Esophagus muscularis mucosa (tissue), 4 donors: ENCODE results near the gene CNGB1. TPM values are rescaled to one million over a fixed set of nuclear protein-coding genes. Genes with fewer than 3 reads are reported as not detected.

Source experiments
- DNase-seq: peaks from one replicate; pipeline ENCODE4 v3.0.0-alpha.2; 2017; ENCODE audit errors: extremely low spot score
- H3K27ac ChIP-seq, 4 donors: fragments of 200-600 bp; sonication (generic); replicated peaks in 1 of 4; 1 replicate in 3 of 4; 2 replicates in 1 of 4; pipeline ENCODE4 v1.5.1; 2016 to 2019; ENCODE audit warnings: mild to moderate bottlenecking in 1 of 4
- H3K27me3 ChIP-seq, 4 donors: fragments of 200-600 bp; sonication (generic); one replicate each; pipeline versions ENCODE4 v1.5.1 to v1.6.0; 2016 to 2019
- H3K36me3 ChIP-seq, 4 donors: fragments of 200-600 bp; sonication (generic); one replicate each; pipeline ENCODE4 v1.5.1; 2016 to 2019
- H3K4me1 ChIP-seq, 4 donors: fragments of 200-600 bp; sonication (generic); one replicate each; pipeline ENCODE4 v1.5.1; 2016 to 2019
- H3K4me3 ChIP-seq, 4 donors: fragments of 200-600 bp; sonication (generic); 1 replicate in 2 of 4; 2 replicates in 2 of 4; pipeline ENCODE4 v1.5.1; 2016 to 2019; ENCODE audit warnings: mild to moderate bottlenecking in 4 of 4, moderate library complexity in 1 of 4
- H3K9me3 ChIP-seq, 4 donors: fragments of 200-600 bp; sonication (generic); 1 replicate in 3 of 4; 2 replicates in 1 of 4; pipeline ENCODE4 v1.5.1; 2016 to 2019
- EP300 ChIP-seq: sonication (generic); formaldehyde crosslinking; IDR thresholded peaks from one replicate; pipeline ENCODE4 v1.6.1; 2017; ENCODE audit warnings: antibody characterized with exemption
- POLR2A ChIP-seq: fragments of 450-650 bp; IDR thresholded peaks from one replicate; pipeline ENCODE4 v1.6.1; 2017; ENCODE audit warnings: antibody characterized with exemption, moderate library complexity, mild to moderate bottlenecking, low read depth
- POLR2AphosphoS5 ChIP-seq, 2 donors: sonication (generic); formaldehyde crosslinking; IDR thresholded peaks; one replicate each; pipeline ENCODE4 v1.6.1; 2017; ENCODE audit warnings: antibody characterized with exemption in 2 of 2
- WGBS: methylation state at CpG from one replicate; pipeline ENCODE4 v1.1.5; 2018; 5-methylcytosine and 5-hydroxymethylcytosine counted together
- intact Hi-C: fragments of 100-400 bp; cut with DNase I; formaldehyde crosslinking; loops from one replicate; pipeline ENCODE4 v1.15.1; 2023
- total RNA-seq, 4 donors: library from RNA; depleted of rRNA; stranded (reverse); fragments of >200 nt; gene quantifications; one replicate each; pipeline versions ENCODE4 v1.1.0 to v1.2.1, GENCODE V29; 2016
- TF ChIP-seq, protein P1 (sequence below), 3 experiments: fragments of 200-600 bp in 2 of 3; fragments of 450-650 bp in 1 of 3; sonication (generic) in 2 of 3; IDR thresholded peaks; one replicate each; pipeline ENCODE4 v1.5.1; 2017 to 2019; ENCODE audit warnings: antibody characterized with exemption in 3 of 3, mild to moderate bottlenecking in 2 of 3, moderate library complexity in 1 of 3

The CNGB1 gene
- total RNA-seq, 4 donors from 2014 or later: under 0.01 to 0.97 (median 0.31) TPM

DNA sequence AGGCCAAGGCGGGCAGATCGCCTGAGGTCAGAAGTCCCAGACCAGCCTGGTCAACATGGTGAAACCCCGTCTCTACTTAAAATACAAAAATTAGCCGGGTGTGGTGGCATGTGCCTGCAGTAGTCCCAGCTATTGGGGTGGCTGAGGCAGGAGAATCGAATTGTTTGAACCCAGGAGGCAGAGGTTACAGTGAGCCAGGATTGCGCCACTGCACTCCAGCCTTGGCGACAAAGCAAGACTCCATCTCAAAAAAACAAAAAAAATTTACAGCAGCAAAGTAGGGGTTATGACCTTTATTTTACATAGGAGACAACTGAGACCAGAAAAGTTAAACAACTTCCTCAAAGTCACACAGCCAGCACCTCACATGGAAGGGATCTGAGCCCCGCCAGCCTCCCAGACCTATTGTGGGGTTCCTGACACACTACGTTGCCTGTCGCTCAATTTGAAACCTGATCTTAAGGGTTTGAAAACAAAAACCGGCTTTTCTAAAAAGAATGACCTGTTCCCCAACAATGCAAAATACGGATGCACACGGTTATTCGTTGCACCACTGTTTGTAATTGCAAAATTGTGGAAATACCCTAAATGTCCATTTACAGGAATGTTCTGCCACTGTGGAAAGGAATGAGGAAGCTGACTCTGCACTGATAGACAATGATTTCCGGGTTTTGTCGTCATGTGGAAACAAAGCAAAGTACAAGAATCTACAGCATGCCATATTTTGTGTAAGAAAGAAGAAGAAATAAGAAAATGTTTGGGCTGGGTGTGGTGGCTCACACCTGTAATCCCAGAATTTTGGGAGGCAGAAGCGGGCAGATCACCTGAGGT, 77.2 kb downstream of the CNGB1 start:
- WGBS: 65% methylated on average over 14 of the region's 17 CpGs
- H3K27ac ChIP-seq: peak overlapping the region in 3 of 4 donors; percentile 19 to 57 (median 36)
- DNase-seq: no peak
- H3K9me3 ChIP-seq: no peaks in the 10 kb centered on the region
- no peak overlapping the region for H3K4me3 ChIP-seq
- no peak for TF ChIP-seq EP300
- TF ChIP-seq, protein P1, sequence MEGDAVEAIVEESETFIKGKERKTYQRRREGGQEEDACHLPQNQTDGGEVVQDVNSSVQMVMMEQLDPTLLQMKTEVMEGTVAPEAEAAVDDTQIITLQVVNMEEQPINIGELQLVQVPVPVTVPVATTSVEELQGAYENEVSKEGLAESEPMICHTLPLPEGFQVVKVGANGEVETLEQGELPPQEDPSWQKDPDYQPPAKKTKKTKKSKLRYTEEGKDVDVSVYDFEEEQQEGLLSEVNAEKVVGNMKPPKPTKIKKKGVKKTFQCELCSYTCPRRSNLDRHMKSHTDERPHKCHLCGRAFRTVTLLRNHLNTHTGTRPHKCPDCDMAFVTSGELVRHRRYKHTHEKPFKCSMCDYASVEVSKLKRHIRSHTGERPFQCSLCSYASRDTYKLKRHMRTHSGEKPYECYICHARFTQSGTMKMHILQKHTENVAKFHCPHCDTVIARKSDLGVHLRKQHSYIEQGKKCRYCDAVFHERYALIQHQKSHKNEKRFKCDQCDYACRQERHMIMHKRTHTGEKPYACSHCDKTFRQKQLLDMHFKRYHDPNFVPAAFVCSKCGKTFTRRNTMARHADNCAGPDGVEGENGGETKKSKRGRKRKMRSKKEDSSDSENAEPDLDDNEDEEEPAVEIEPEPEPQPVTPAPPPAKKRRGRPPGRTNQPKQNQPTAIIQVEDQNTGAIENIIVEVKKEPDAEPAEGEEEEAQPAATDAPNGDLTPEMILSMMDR (IDR thresholded peaks at IDR 0.05): no peak
- no peak for TF ChIP-seq POLR2A
- TF ChIP-seq POLR2AphosphoS5 (IDR thresholded peaks at IDR 0.05): peak in 1 of 2 donors; percentile 32
- intact Hi-C loops: no loop called here
- peaks cover 0 to 13% (median 3%) of the 10 kb centered on the region in 4 donors for H3K4me1 ChIP-seq
- H3K27me3 ChIP-seq: peaks cover 0 to 11% (median 0%) of the 10 kb centered on the region in 4 donors
- no peaks in the 10 kb centered on the region for H3K36me3 ChIP-seq

DNA sequence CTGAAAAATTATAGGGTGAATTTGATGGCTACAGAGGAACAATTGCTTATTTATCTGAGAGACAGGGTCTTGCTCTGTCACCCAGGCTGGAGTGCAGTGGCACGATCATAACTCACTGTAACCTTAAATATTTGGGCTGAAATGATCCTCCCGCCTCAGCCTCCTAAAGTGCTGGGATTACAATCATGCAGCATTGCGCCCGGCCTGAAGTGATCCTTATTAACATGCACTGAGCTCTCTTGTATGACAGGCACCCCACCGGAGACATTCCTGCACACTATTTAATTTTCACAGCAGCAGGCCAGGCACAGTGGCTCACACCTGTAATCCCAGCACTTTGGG, 77.7 kb downstream of the CNGB1 start:
- H3K4me3 ChIP-seq: no peak overlapping the region
- 85% methylated on average over 5 of the region's 5 CpGs for WGBS
- H3K9me3 ChIP-seq: no peaks in the 10 kb centered on the region
- TF ChIP-seq POLR2AphosphoS5 (IDR thresholded peaks at IDR 0.05) (no peak), POLR2A (no peak), EP300 (no peak)
- TF ChIP-seq, protein P1 (IDR thresholded peaks at IDR 0.05): no peak
- no peak for DNase-seq
- no peaks in the 10 kb centered on the region for H3K36me3 ChIP-seq
- peaks cover 0 to 11% (median 0%) of the 10 kb centered on the region in 4 donors for H3K27me3 ChIP-seq
- intact Hi-C loops: no loop called here
- H3K4me1 ChIP-seq: peaks cover 0 to 13% (median 3%) of the 10 kb centered on the region in 4 donors
- H3K27ac ChIP-seq: peak overlapping the region in 3 of 4 donors; percentile 19 to 57 (median 36)

DNA sequence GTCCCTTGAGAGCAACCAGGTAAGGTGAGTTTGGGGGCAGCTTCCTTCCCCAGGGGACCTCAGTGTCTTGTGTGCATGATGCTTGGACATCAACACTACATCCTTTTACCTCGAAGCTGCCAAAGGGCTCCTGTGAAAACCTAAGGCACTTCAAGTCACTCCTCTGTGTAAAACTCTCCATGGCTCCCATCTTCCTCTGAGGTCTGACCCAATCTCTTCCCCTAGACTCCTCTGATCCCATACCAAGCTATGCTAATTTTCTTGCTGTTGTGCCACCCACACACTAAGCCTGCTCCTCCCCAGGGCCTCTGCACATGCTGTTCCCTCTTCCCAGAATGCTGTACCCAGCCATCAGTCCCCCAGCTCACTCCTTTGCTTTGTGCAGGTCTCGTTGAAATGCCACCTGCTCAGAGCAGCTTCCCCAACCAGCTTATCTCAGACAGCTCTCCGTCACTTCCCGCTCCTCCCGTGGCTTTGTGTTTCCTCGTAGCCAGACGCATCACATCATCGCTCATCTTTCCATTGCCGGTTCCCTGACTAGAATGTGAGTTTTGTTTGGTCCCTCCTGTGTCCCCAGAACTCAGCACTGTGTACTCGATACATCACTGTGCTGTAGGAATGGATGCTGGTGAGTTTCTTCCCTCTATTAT, 78.4 kb downstream of the CNGB1 start:
- 57% methylated on average over 10 of the region's 10 CpGs for WGBS
- no peak for DNase-seq
- TF ChIP-seq, protein P1 (IDR thresholded peaks at IDR 0.05): no peak
- no peak for TF ChIP-seq EP300
- TF ChIP-seq POLR2AphosphoS5 (IDR thresholded peaks at IDR 0.05): no peak
- TF ChIP-seq POLR2A: no peak
- intact Hi-C loops: no loop called here
- H3K27me3 ChIP-seq: peaks cover 0 to 11% (median 0%) of the 10 kb centered on the region in 4 donors
- H3K36me3 ChIP-seq: no peaks in the 10 kb centered on the region
- H3K27ac ChIP-seq: no peak overlapping the region
- H3K9me3 ChIP-seq: no peaks in the 10 kb centered on the region
- no peak overlapping the region for H3K4me3 ChIP-seq
- peaks cover 0 to 13% (median 3%) of the 10 kb centered on the region in 4 donors for H3K4me1 ChIP-seq

DNA sequence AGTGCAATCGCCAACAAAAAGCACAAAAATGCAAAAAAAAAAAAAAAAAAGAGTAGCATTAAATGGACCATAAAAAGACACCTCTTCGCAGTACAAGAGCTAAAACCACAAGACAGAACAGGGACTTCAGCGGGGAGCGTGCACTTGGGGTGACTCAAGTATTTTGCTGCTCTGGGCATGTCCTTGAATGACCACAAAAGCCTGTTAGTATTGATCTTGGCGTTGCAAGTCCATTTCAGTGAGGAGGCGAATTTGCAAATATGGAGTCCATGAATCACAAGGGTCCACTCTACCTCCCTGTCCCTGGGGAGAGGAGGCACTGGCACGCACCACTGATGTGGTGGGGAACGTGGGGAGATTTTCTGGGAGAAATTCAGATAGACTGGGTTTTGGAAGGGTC, 78.9 kb downstream of the CNGB1 start:
- intact Hi-C loops: no loop called here
- no peak for DNase-seq
- no peak overlapping the region for H3K27ac ChIP-seq
- H3K4me1 ChIP-seq: peaks cover 0 to 13% (median 3%) of the 10 kb centered on the region in 4 donors
- TF ChIP-seq POLR2AphosphoS5 (IDR thresholded peaks at IDR 0.05) (no peak), EP300 (no peak)
- H3K4me3 ChIP-seq: no peak overlapping the region
- H3K36me3 ChIP-seq: no peaks in the 10 kb centered on the region
- no peaks in the 10 kb centered on the region for H3K9me3 ChIP-seq
- 91% methylated on average over 8 of the region's 8 CpGs for WGBS
- H3K27me3 ChIP-seq: peaks cover 0 to 11% (median 0%) of the 10 kb centered on the region in 4 donors

DNA sequence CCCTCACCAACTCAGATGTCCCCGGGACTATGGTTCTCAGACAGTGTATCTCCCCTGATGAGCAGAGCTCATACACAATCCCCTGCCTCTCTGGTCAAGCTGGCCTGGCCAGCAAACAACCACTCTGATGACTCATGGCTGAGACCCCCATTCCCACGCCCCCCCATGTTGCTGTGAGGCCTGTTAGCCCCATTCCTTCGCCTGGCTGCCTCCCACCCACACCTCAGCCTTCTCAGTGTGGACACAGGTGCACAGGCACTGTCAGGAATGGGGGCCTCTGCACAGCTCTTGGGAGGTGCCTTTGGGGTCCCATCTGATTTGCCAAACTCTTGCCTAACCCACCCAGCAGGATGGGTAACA, 80.2 kb downstream of the CNGB1 start:
- no peak for DNase-seq
- intact Hi-C loops: no loop called here
- WGBS: 84% methylated on average over 3 of the region's 3 CpGs
- Histone ChIP-seq H3K27me3 (peaks cover 0 to 17% (median 0%) of the 10 kb centered on the region in 4 donors), H3K9me3 (no peaks in the 10 kb centered on the region), H3K27ac (no peak overlapping the region), H3K4me1 (peaks cover 0 to 13% (median 3%) of the 10 kb centered on the region in 4 donors), H3K4me3 (no peak overlapping the region), H3K36me3 (no peaks in the 10 kb centered on the region)
- TF ChIP-seq POLR2AphosphoS5 (IDR thresholded peaks at IDR 0.05) (no peak), POLR2A (no peak), EP300 (no peak)
- TF ChIP-seq, protein P1 (IDR thresholded peaks at IDR 0.05): no peak
